B cell (primary cell): ENCODE data around the gene MRPS2.

Experiments
- EZH2 ChIP-seq: IDR thresholded peaks from 2 replicates; pipeline ENCODE4 v1.6.1; 2012; ENCODE audit warnings: borderline replicate concordance, low read depth, mild to moderate bottlenecking, moderate library complexity, low read length; ENCODE audit not compliant: insufficient read depth, poor library complexity, severe bottlenecking
- TF ChIP-seq, protein P1 (sequence below): fragments of 200-600 bp; IDR thresholded peaks from one replicate; pipeline ENCODE4 v1.8.0; 2022; ENCODE audit warnings: antibody characterized with exemption, mild to moderate bottlenecking

DNA sequence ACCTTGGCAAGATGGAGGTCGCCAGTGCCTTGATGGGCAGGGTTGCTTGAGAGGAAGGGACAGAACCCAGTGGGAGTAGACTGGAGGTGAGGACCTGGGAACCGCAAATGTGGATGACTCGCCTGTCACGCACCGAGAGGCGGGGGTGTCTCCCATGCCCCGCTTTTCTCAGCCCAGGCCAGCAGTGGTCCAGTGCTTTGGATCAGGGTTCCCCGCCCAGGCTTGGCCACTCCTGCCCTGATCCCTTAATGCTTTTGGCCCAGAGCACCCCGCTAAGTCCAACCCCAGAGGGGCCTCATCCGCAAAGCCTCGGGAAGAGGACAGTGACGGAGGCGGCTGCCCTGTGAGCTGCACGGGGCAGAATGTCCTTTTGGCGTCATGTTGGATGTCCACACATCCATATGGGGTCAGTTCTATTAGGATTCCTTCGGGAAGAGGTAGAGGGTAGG, 2.4 kb downstream of the MRPS2 start:
- TF ChIP-seq, protein P1, sequence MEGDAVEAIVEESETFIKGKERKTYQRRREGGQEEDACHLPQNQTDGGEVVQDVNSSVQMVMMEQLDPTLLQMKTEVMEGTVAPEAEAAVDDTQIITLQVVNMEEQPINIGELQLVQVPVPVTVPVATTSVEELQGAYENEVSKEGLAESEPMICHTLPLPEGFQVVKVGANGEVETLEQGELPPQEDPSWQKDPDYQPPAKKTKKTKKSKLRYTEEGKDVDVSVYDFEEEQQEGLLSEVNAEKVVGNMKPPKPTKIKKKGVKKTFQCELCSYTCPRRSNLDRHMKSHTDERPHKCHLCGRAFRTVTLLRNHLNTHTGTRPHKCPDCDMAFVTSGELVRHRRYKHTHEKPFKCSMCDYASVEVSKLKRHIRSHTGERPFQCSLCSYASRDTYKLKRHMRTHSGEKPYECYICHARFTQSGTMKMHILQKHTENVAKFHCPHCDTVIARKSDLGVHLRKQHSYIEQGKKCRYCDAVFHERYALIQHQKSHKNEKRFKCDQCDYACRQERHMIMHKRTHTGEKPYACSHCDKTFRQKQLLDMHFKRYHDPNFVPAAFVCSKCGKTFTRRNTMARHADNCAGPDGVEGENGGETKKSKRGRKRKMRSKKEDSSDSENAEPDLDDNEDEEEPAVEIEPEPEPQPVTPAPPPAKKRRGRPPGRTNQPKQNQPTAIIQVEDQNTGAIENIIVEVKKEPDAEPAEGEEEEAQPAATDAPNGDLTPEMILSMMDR: no peak
- TF ChIP-seq EZH2: no peak
